Naive thymus-derived CD4-positive, alpha-beta T cell (primary cell): ENCODE measurements around the gene HAAO. TPM values are rescaled to one million over a fixed set of nuclear protein-coding genes. Genes with fewer than 3 reads are reported as not detected.
A peak's percentile ranks its signal among the peaks of the same experiment; 100 is the strongest.

Experiments
- ATAC-seq: fragments of 150-1000 bp; cut with Tn5 transposase; 2 replicates; pipeline ENCODE4 v1.10.0; 2021; ENCODE audit warnings: mild to moderate bottlenecking, moderate library complexity
- CTCF ChIA-PET: fragments of 350-600 bp; sonication (Branson Sonifier 250); formaldehyde crosslinking; loops from one replicate; lab custom pipeline; 2021; ENCODE audit warnings: antibody characterized with exemption; lab: Charles Lee
- POLR2A ChIA-PET: fragments of 350-600 bp; sonication (Branson Sonifier 250); formaldehyde crosslinking; loops from one replicate; lab custom pipeline; 2021; ENCODE audit warnings: antibody characterized with exemption, inconsistent platforms; lab: Charles Lee
- DNase-seq, 9 donors: peaks; one replicate each; pipeline versions ENCODE4 v3.0.0 to v3.0.0-alpha.2; 2020 to 2022; ENCODE audit warnings: mixed read lengths in 1 of 9
- H3K27ac ChIP-seq: one replicate; pipeline ENCODE4 v1.7.0; 2013; ENCODE audit warnings: mild to moderate bottlenecking, low read depth, low read length, moderate library complexity
- H3K27me3 ChIP-seq, 2 donors: one replicate each; pipeline ENCODE4 v1.7.0; 2013; ENCODE audit warnings: low read length in 2 of 2, mild to moderate bottlenecking in 2 of 2, moderate library complexity in 2 of 2; ENCODE audit not compliant: control insufficient read depth in 2 of 2, insufficient read depth in 2 of 2
- H3K36me3 ChIP-seq, 3 experiments: 1 replicate in 2 of 3; 2 replicates in 1 of 3; pipeline ENCODE4 v1.7.0; 2013; ENCODE audit warnings: low read length in 3 of 3, mild to moderate bottlenecking in 3 of 3, moderate library complexity in 1 of 3; ENCODE audit not compliant: insufficient read depth in 3 of 3, control insufficient read depth in 2 of 3
- H3K4me1 ChIP-seq, 2 donors: one replicate each; pipeline ENCODE4 v1.7.0; 2013; ENCODE audit warnings: low read length in 2 of 2, mild to moderate bottlenecking in 2 of 2, moderate library complexity in 1 of 2; ENCODE audit not compliant: control insufficient read depth in 2 of 2, insufficient read depth in 2 of 2
- H3K4me3 ChIP-seq: 2 replicates; pipeline ENCODE4 v1.7.0; 2013; ENCODE audit warnings: mild to moderate bottlenecking, low read length
- H3K9me3 ChIP-seq, 3 experiments: 1 replicate in 2 of 3; 2 replicates in 1 of 3; pipeline ENCODE4 v1.7.0; 2013; ENCODE audit warnings: low read length in 3 of 3; ENCODE audit not compliant: control insufficient read depth in 2 of 3
- H3K27ac Mint-ChIP-seq, 9 donors: one replicate each; pipeline ENCODE4 v1.8.0; 2020 to 2022; ENCODE audit warnings: mixed read lengths in 9 of 9, mild to moderate bottlenecking in 8 of 9, moderate library complexity in 5 of 9, inconsistent platforms in 2 of 9
- H3K27me3 Mint-ChIP-seq, 5 donors: one replicate each; pipeline ENCODE4 v1.8.0; 2021 to 2022; ENCODE audit warnings: mixed read lengths in 5 of 5, mild to moderate bottlenecking in 1 of 5
- H3K36me3 Mint-ChIP-seq, 5 donors: one replicate each; pipeline ENCODE4 v1.8.0; 2020 to 2022; ENCODE audit warnings: mixed read lengths in 5 of 5, mild to moderate bottlenecking in 3 of 5, inconsistent platforms in 1 of 5
- H3K4me1 Mint-ChIP-seq, 7 donors: one replicate each; pipeline ENCODE4 v1.8.0; 2020 to 2022; ENCODE audit warnings: mixed read lengths in 7 of 7, mild to moderate bottlenecking in 3 of 7, inconsistent platforms in 1 of 7
- H3K4me3 Mint-ChIP-seq, 10 donors: one replicate each; pipeline ENCODE4 v1.8.0; 2020 to 2022; ENCODE audit warnings: mild to moderate bottlenecking in 10 of 10, mixed read lengths in 10 of 10, moderate library complexity in 6 of 10, inconsistent platforms in 2 of 10
- H3K9me3 Mint-ChIP-seq, 11 donors: one replicate each; pipeline ENCODE4 v1.8.0; 2020 to 2022; ENCODE audit warnings: mixed read lengths in 11 of 11, mild to moderate bottlenecking in 4 of 11, inconsistent platforms in 1 of 11, moderate library complexity in 1 of 11
- intact Hi-C, 2 donors: fragments of 100-400 bp; cut with micrococcal nuclease; formaldehyde crosslinking; loops; one replicate each; pipeline ENCODE4 v1.15.1; 2023
- polyA plus RNA-seq, 2 donors: library from polyadenylated mRNA; unstranded; fragments of 300-500 nt; fragmentation: Illumina TruSeq; gene quantifications; one replicate each; pipeline ENCODE4 v1.2.3, GENCODE V29; 2021
- total RNA-seq, 6 experiments: library from RNA in 5 of 6; stranded (reverse) in 5 of 6; gene quantifications; 1 replicate in 5 of 6; 2 replicates in 1 of 6; pipeline ENCODE4 v1.2.3 and lab custom pipeline; 2021 to 2026

The HAAO gene
- total and polyA plus RNA-seq, 7 experiments from 2014 or later = 0.33 to 5.1 (median 1.3) TPM; not detected in 3

- DNase-seq (no peak), ATAC-seq (no peak)
- H3K27me3 Mint-ChIP-seq = peaks cover 0 to 11% (median 5%) of the 10 kb centered on the region in 5 donors
- H3K4me3 ChIP-seq = no peak overlapping the region
- no peak overlapping the region for H3K4me3 Mint-ChIP-seq
- ChIA-PET CTCF (no interaction called here), POLR2A (interaction anchor here (1.0 to 2.5 kb wide), 2 partner anchors 11 to 13 kb away, joined by 3 to 6 read pairs; no protein-coding TSS in a partner anchor)
- H3K4me1 ChIP-seq = peaks cover 1 to 6% of the 10 kb centered on the region in 2 donors
- no peaks in the 10 kb centered on the region for H3K27me3 ChIP-seq
- H3K9me3 ChIP-seq = no peaks in the 10 kb centered on the region
- intact Hi-C loops = no loop called here
- no peaks in the 10 kb centered on the region for H3K36me3 Mint-ChIP-seq
- H3K36me3 ChIP-seq = no peaks in the 10 kb centered on the region
- H3K4me1 Mint-ChIP-seq = peaks cover 5 to 18% (median 12%) of the 10 kb centered on the region in 7 donors
- peaks cover 0 to 2% (median 0%) of the 10 kb centered on the region in 11 donors for H3K9me3 Mint-ChIP-seq
- H3K27ac ChIP-seq = no peak overlapping the region
- H3K27ac Mint-ChIP-seq = no peak overlapping the region
Measured at GRCh38 chr2:42823744-42824453, 31.5 kb upstream of the HAAO start.

DNA sequence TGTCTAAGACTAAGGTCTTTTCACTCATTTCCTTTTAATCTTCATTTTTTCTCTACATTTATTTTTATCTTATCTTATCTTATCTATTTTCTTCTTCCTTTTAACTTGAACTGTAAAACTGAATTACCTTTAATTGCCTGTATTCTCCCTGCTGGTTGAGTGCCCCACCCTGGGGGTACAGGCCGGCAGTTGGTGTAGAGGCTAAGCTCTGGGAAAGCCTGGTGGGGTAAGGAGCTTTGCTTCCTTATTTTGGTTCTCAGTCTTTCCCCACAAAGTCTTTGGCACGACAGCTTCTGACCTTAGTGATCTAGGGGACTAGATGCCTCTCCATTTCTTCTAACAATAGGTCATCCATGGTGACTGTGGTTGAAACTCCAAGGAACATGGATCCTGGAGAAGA lies 26.8 kb upstream of the HAAO start:
- intact Hi-C loops = loop anchor here (10.0 kb wide), 3 partner anchors 714 to 1176 kb away; partner anchors contain the start of genes DYNC2LI1 (in 1 of the 2) and LRPPRC (in 1 of the 2)
- CTCF ChIA-PET = interaction anchor here (0.9 kb wide), 1 partner anchor 9 kb away, joined by 3 read pairs; no protein-coding TSS in a partner anchor
- no peak overlapping the region for H3K4me3 ChIP-seq
- POLR2A ChIA-PET = interaction anchor here (0.6 to 2.2 kb wide), 2 partner anchors 9 to 41 kb away, joined by 3 to 9 read pairs; no protein-coding TSS in a partner anchor
- H3K27me3 ChIP-seq = no peaks in the 10 kb centered on the region
- ATAC-seq (no peak), DNase-seq (no peak)
- no peaks in the 10 kb centered on the region for H3K4me1 ChIP-seq
- no peaks in the 10 kb centered on the region for H3K9me3 ChIP-seq
- Mint-ChIP-seq H3K36me3 (no peaks in the 10 kb centered on the region), H3K27me3 (peaks cover 0 to 4% (median 0%) of the 10 kb centered on the region in 5 donors), H3K4me1 (no peaks in the 10 kb centered on the region), H3K27ac (no peak overlapping the region), H3K9me3 (peaks cover 0 to 4% (median 0%) of the 10 kb centered on the region in 11 donors), H3K4me3 (no peak overlapping the region)
- no peak overlapping the region for H3K27ac ChIP-seq
- H3K36me3 ChIP-seq = no peaks in the 10 kb centered on the region

DNA sequence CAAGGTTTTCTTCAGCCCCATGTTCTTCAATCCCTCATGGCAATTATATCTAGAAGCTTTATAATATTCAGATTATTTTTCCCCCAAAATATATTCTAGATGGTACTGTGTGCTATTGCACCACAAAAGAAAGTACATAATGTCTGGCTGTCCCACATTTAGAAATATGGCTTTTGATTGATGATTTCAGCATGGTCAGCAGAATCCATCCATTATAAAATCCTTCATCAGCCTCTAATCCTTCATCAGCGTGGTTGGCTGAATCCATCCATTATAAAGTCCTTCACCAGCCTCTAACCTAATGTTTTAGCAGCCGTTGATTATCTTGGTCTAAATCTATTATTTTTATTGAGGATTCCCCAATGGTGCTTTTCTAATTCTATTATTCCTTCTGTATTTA lies 23.3 kb upstream of the HAAO start:
- H3K9me3 Mint-ChIP-seq = peaks cover 0 to 4% (median 0%) of the 10 kb centered on the region in 11 donors
- no peak overlapping the region for H3K27ac ChIP-seq
- H3K4me3 ChIP-seq = no peak overlapping the region
- intact Hi-C loops = loop anchor here (10.0 kb wide), 3 partner anchors 711 to 1179 kb away; partner anchors contain the start of genes DYNC2LI1 (in 1 of the 2) and LRPPRC (in 1 of the 2)
- no peaks in the 10 kb centered on the region for H3K36me3 ChIP-seq
- DNase-seq (no peak), ATAC-seq (no peak)
- H3K4me1 Mint-ChIP-seq = peaks cover 0 to 17% (median 12%) of the 10 kb centered on the region in 7 donors
- CTCF ChIA-PET = interaction anchor here (1.1 kb wide), 1 partner anchor 14 kb away, joined by 6 read pairs; no protein-coding TSS in a partner anchor
- H3K4me1 ChIP-seq = peaks cover 0 to 3% of the 10 kb centered on the region in 2 donors
- POLR2A ChIA-PET = interaction anchor here (0.5 kb wide), 1 partner anchor 19 kb away, joined by 4 read pairs; no protein-coding TSS in a partner anchor
- H3K4me3 Mint-ChIP-seq = no peak overlapping the region
- peaks cover 0 to 4% (median 0%) of the 10 kb centered on the region in 5 donors for H3K27me3 Mint-ChIP-seq
- no peaks in the 10 kb centered on the region for H3K9me3 ChIP-seq
- peaks cover 0 to 3% (median 0%) of the 10 kb centered on the region in 5 donors for H3K36me3 Mint-ChIP-seq
- H3K27ac Mint-ChIP-seq = no peak overlapping the region
- H3K27me3 ChIP-seq = no peaks in the 10 kb centered on the region

- POLR2A ChIA-PET = interaction anchor here (0.6 kb wide), 1 partner anchor 158 kb away, joined by 3 read pairs; no protein-coding TSS in a partner anchor
- no peak for ATAC-seq
Measured at GRCh38 chr2:42813763-42814162, 21.4 kb upstream of the HAAO start.

DNA sequence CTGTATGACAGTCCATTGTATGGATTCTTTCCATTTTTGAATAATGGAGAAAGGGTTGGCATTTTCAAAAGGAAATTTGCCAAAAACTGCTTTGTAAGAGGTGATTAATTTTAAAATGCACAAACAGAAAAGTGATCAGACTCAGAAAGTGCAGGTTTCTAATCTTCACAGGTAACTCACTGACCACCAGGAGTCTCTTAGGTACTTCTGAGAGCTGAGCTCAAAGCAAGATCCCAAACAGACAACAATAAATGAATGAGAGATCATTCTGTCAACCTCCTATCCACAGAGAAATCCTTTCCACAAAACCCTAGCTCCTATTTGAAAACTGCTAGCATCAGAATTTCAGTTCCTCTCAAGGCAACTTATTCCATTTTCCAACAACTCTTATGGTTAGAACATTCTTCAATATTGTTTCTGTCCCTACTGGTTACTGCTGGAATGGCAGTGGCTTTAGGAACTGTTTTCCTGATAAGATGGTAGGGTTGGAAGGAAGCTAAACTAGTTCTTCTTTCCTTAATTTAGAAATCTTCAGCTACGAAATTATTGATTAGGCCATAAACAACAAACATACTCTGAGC lies 20.6 kb upstream of the HAAO start:
- H3K27me3 Mint-ChIP-seq = peaks cover 0 to 12% (median 0%) of the 10 kb centered on the region in 5 donors
- Histone ChIP-seq H3K27ac (no peak overlapping the region), H3K9me3 (no peaks in the 10 kb centered on the region), H3K36me3 (no peaks in the 10 kb centered on the region), H3K4me1 (peaks cover 0 to 3% of the 10 kb centered on the region in 2 donors), H3K27me3 (no peaks in the 10 kb centered on the region), H3K4me3 (no peak overlapping the region)
- no peak for ATAC-seq
- intact Hi-C loops = loop anchor here (5.0 to 10.0 kb wide), 10 partner anchors 151 to 1549 kb away; partner anchors contain the start of genes CAMKMT (in 2 of the 2), LRPPRC (in 2 of the 2), PREPL (in 2 of the 2) and DYNC2LI1 (in 1 of the 2)
- ChIA-PET CTCF (interaction anchor here (0.6 to 1.5 kb wide), 2 partner anchors 15 to 827 kb away, joined by 3 to 7 read pairs; no protein-coding TSS in a partner anchor), POLR2A (interaction anchor here (0.6 to 1.3 kb wide), 2 partner anchors 11 to 157 kb away, joined by 3 read pairs; no protein-coding TSS in a partner anchor)
- H3K36me3 Mint-ChIP-seq = peaks cover 0 to 3% (median 0%) of the 10 kb centered on the region in 5 donors
- H3K4me3 Mint-ChIP-seq = peak overlapping the region in 8 of 10 donors; percentile 11 to 76 (median 60)
- peaks cover 0 to 35% (median 20%) of the 10 kb centered on the region in 7 donors for H3K4me1 Mint-ChIP-seq
- H3K27ac Mint-ChIP-seq = peak overlapping the region in 7 of 9 donors; percentile 32 to 76 (median 68)
- no peak for DNase-seq
- H3K9me3 Mint-ChIP-seq = peaks cover 0 to 7% (median 0%) of the 10 kb centered on the region in 11 donors

More at GRCh38 chr2:42813763-42814162, 21.4 kb upstream of the HAAO start:
- H3K4me3 ChIP-seq = no peak overlapping the region
- CTCF ChIA-PET = interaction anchor here (0.6 to 1.5 kb wide), 2 partner anchors 15 to 826 kb away, joined by 3 to 7 read pairs; no protein-coding TSS in a partner anchor
- Mint-ChIP-seq H3K9me3 (peaks cover 0 to 8% (median 0%) of the 10 kb centered on the region in 11 donors), H3K27ac (peak overlapping the region in 2 of 9 donors; percentile 54 to 64), H3K27me3 (peaks cover 0 to 7% (median 0%) of the 10 kb centered on the region in 5 donors), H3K4me3 (peak overlapping the region in 1 of 10 donors; percentile 34), H3K36me3 (peaks cover 0 to 3% (median 0%) of the 10 kb centered on the region in 5 donors), H3K4me1 (peaks cover 0 to 31% (median 20%) of the 10 kb centered on the region in 7 donors)
- H3K27me3 ChIP-seq = no peaks in the 10 kb centered on the region
- H3K9me3 ChIP-seq = no peaks in the 10 kb centered on the region
- no peak for DNase-seq
- no peak overlapping the region for H3K27ac ChIP-seq
- H3K4me1 ChIP-seq = peaks cover 0 to 3% of the 10 kb centered on the region in 2 donors
- no peaks in the 10 kb centered on the region for H3K36me3 ChIP-seq
- intact Hi-C loops = loop anchor here (5.0 to 10.0 kb wide), 10 partner anchors 151 to 1549 kb away; partner anchors contain the start of genes CAMKMT (in 2 of the 2), LRPPRC (in 2 of the 2), PREPL (in 2 of the 2) and DYNC2LI1 (in 1 of the 2)
